Tibial artery (tissue), 4 donors: ENCODE data around the gene CAMK4.

Experiments
- DNase-seq, 2 donors: peaks; one replicate each; pipeline ENCODE4 v3.0.0-alpha.2; 2019
- H3K27ac ChIP-seq, 2 donors: fragments of 200-600 bp; sonication (generic) in 1 of 2; 1 replicate in 1 of 2; 2 replicates in 1 of 2; pipeline ENCODE4 v1.5.1; 2018 to 2019; ENCODE audit warnings: mild to moderate bottlenecking in 1 of 2
- H3K27me3 ChIP-seq, 2 donors: fragments of 200-600 bp; sonication (generic) in 1 of 2; one replicate each; pipeline versions ENCODE4 v1.5.1 to v1.6.0; 2016 to 2019
- H3K36me3 ChIP-seq, 3 donors: fragments of 200-600 bp; sonication (generic) in 2 of 3; one replicate each; pipeline ENCODE4 v1.5.1; 2016 to 2019; ENCODE audit warnings: mild to moderate bottlenecking in 2 of 3
- H3K4me1 ChIP-seq, 4 donors: fragments of 200-600 bp; sonication (generic) in 2 of 4; 1 replicate in 3 of 4; 2 replicates in 1 of 4; pipeline ENCODE4 v1.5.1; 2016 to 2019
- H3K4me3 ChIP-seq, 2 donors: fragments of 200-600 bp; sonication (generic) in 1 of 2; 1 replicate in 1 of 2; 2 replicates in 1 of 2; pipeline ENCODE4 v1.5.1; 2018 to 2019; ENCODE audit warnings: mild to moderate bottlenecking in 2 of 2
- H3K9me3 ChIP-seq, 3 donors: fragments of 200-600 bp; sonication (generic) in 1 of 3; one replicate each; pipeline ENCODE4 v1.5.1; 2016 to 2019
- intact Hi-C: fragments of 100-400 bp; cut with DNase I; formaldehyde crosslinking; loops from one replicate; pipeline ENCODE4 v1.15.0; 2023; ENCODE audit warnings: low total_unique reads
- TF ChIP-seq, protein P1 (sequence below), 2 experiments: fragments of 200-600 bp in 1 of 2; fragments of 450-650 bp in 1 of 2; IDR thresholded peaks; one replicate each; pipeline ENCODE4 v1.5.1; 2017 to 2019; ENCODE audit warnings: antibody characterized with exemption in 2 of 2, mild to moderate bottlenecking in 1 of 2, moderate library complexity in 1 of 2

CAMK4 gene

DNA sequence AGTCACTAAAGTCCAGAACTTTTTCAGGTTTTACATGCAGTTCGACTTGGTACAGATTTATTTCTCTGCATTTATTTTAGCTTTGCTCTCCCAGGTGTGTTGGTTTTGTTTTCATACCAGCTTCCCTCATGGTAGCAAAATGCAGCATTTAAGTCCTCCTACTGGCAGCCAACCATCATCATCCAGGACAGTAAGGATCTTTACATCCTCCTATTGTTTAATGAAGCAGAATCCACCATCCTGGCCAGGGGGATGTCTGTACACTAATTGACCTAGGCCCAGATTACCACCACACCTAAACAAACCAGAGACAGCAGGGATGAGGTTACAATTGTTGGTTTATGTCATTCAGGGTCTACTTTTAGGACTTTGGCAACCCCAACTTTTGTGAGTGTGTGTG lies 22.3 kb downstream of the CAMK4 start:
- H3K27me3 ChIP-seq, result no peaks in the 10 kb centered on the region
- H3K27ac ChIP-seq, result no peak overlapping the region
- intact Hi-C loops, result no loop called here
- TF ChIP-seq, protein P1, sequence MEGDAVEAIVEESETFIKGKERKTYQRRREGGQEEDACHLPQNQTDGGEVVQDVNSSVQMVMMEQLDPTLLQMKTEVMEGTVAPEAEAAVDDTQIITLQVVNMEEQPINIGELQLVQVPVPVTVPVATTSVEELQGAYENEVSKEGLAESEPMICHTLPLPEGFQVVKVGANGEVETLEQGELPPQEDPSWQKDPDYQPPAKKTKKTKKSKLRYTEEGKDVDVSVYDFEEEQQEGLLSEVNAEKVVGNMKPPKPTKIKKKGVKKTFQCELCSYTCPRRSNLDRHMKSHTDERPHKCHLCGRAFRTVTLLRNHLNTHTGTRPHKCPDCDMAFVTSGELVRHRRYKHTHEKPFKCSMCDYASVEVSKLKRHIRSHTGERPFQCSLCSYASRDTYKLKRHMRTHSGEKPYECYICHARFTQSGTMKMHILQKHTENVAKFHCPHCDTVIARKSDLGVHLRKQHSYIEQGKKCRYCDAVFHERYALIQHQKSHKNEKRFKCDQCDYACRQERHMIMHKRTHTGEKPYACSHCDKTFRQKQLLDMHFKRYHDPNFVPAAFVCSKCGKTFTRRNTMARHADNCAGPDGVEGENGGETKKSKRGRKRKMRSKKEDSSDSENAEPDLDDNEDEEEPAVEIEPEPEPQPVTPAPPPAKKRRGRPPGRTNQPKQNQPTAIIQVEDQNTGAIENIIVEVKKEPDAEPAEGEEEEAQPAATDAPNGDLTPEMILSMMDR (IDR thresholded peaks at IDR 0.05), result no peak
- H3K4me1 ChIP-seq, result no peaks in the 10 kb centered on the region
- H3K9me3 ChIP-seq, result no peaks in the 10 kb centered on the region
- H3K4me3 ChIP-seq, result no peak overlapping the region
- no peaks in the 10 kb centered on the region for H3K36me3 ChIP-seq
- DNase-seq, result no peak

DNA sequence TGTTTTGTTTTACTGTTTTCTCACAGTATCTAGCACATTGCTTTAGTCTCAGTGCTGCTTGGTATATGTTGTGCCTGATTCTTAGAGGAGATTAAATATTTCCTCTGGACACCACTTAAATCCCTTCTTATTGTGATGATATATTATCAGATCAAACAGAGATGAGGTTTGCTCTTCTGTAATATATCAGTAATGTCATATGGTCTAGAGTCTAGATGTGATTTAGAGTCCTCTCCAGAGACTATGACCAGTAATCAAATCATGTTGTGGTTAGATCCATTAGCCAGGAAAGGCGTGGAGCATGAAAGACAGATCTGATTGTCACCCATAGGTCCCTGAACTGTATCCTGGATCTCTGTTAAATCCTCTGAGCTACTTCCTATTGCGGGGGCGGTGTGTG lies 24.4 kb downstream of the CAMK4 start:
- TF ChIP-seq, protein P1 (IDR thresholded peaks at IDR 0.05), result no peak
- Histone ChIP-seq H3K27ac (no peak overlapping the region), H3K9me3 (no peaks in the 10 kb centered on the region), H3K4me3 (no peak overlapping the region), H3K36me3 (no peaks in the 10 kb centered on the region), H3K4me1 (no peaks in the 10 kb centered on the region), H3K27me3 (no peaks in the 10 kb centered on the region)
- intact Hi-C loops, result no loop called here
- DNase-seq, result no peak

DNA sequence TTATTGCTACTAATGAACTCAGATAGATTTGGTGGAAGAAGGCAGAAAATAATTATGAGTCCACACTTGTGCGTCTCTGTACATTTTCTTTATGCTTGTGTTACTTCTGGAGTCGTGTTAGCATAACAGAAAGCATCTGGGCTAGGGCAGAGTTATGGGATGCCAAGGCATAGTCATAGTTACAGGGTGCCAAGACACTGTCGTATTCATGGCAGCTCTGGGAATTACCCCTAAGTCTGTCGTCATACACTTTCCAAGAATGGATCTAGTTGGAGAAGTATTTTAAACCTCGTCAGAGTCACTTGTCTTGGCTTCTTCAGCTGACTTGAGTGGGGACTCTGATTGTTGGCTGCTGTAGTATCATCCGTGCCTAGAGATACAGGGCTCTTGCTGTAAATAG lies 27.7 kb downstream of the CAMK4 start:
- H3K9me3 ChIP-seq, result no peaks in the 10 kb centered on the region
- no peak overlapping the region for H3K27ac ChIP-seq
- TF ChIP-seq, protein P1 (IDR thresholded peaks at IDR 0.05), result no peak

DNA sequence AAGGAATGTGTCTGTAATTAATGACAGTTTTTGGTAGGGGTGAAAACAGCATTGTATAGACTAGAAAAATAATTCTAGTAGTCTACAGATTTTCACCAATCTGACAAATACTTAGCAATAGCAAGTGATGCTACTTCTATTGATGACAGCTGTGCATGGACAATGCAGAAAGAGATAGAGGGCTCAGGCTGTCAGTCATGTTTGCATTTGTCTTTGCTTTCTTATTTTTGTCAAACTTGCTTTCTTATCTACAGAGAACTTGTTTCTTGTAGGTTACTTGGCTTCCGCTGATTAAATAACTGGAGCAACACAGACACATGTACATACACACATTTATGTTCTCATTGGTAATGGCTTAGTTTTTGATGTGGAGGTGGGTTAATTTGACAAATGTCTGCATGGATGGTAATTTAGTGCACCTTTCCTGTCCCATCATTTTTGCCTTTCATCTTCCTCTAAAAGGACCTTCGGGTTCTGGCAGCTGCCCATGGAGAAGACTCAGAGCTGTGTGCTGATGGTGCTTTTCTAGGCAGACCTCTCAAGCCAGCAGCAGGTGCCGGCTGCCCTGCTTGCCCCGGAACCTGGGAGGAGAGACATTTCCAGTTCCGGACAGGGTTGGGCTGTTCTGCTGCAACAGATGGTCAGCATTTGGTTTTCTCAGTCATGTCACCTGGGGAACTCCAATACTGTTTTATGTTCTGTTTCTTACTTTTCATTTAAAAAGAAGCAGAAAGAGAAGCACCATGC lies 28.8 kb downstream of the CAMK4 start:
- Histone ChIP-seq H3K9me3 (no peaks in the 10 kb centered on the region), H3K4me3 (no peak overlapping the region), H3K27me3 (no peaks in the 10 kb centered on the region), H3K27ac (no peak overlapping the region), H3K4me1 (no peaks in the 10 kb centered on the region), H3K36me3 (no peaks in the 10 kb centered on the region)
- TF ChIP-seq, protein P1 (IDR thresholded peaks at IDR 0.05), result no peak
- DNase-seq, result no peak
- intact Hi-C loops, result no loop called here

More for the DNA sequence above, 27.7 kb downstream of the CAMK4 start:
- intact Hi-C loops, result no loop called here
- H3K36me3 ChIP-seq, result no peaks in the 10 kb centered on the region
- DNase-seq, result no peak
- no peaks in the 10 kb centered on the region for H3K27me3 ChIP-seq
- no peaks in the 10 kb centered on the region for H3K4me1 ChIP-seq
- no peak overlapping the region for H3K4me3 ChIP-seq

DNA sequence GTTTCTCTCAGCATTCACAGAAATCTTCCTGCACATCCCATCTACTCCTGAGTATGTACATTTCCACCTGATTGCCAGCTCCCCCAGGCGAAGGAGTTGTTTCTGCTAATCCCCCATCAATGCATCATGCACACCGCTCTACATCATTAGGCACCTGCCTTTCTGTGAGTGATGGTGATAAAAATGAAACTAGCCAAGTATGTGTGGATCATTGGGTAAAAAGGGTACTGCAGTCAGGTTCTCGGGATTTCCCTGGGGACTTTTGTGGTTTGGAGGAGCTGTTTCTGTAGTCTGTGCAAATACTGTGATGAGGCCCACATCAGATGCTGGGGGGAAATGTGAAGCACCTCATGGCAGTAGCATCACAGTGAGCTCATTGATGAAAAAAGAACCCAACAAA lies 30.4 kb downstream of the CAMK4 start:
- no peak overlapping the region for H3K27ac ChIP-seq
- H3K9me3 ChIP-seq, result no peaks in the 10 kb centered on the region
- H3K4me3 ChIP-seq, result no peak overlapping the region
- DNase-seq, result no peak
- H3K27me3 ChIP-seq, result no peaks in the 10 kb centered on the region
- intact Hi-C loops, result no loop called here
- TF ChIP-seq, protein P1 (IDR thresholded peaks at IDR 0.05), result no peak
- H3K36me3 ChIP-seq, result no peaks in the 10 kb centered on the region
- no peaks in the 10 kb centered on the region for H3K4me1 ChIP-seq
